HL-60 (cell line): Measurements from ENCODE around the gene HS3ST3A1.

Experiments used
- DNase-seq, 2 experiments: peaks; one replicate each; pipeline ENCODE4 v3.0.0-alpha.2; 2010 to 2020; ENCODE audit warnings: low read depth in 1 of 2, low spot score in 1 of 2
- H3K27ac ChIP-seq: fragments of 250-450 bp; sonication (Bioruptor Pico); replicated peaks from 2 replicates; pipeline ENCODE4 v1.5.1; 2020; ENCODE audit warnings: mild to moderate bottlenecking, moderate library complexity
- H3K27me3 ChIP-seq: fragments of 250-450 bp; sonication (Bioruptor Pico); 2 replicates; pipeline ENCODE4 v1.5.1; 2021; ENCODE audit warnings: mild to moderate bottlenecking, moderate library complexity; ENCODE audit not compliant: insufficient read depth, poor library complexity, severe bottlenecking
- H3K4me3 ChIP-seq: replicated peaks from 2 replicates; pipeline ENCODE4 v1.5.1; 2011; ENCODE audit warnings: mild to moderate bottlenecking, control low read depth, low read length; ENCODE audit not compliant: insufficient read depth
- GABPA ChIP-seq: IDR thresholded peaks from 2 replicates; pipeline ENCODE4 v1.6.1; 2012; ENCODE audit warnings: low read depth
- POLR2AphosphoS5 ChIP-seq: IDR thresholded peaks from 2 replicates; pipeline ENCODE4 v1.6.1; 2012; ENCODE audit warnings: low read depth
- SPI1 ChIP-seq: IDR thresholded peaks from 2 replicates; pipeline ENCODE4 v1.6.1; 2012; ENCODE audit warnings: low read depth, mild to moderate bottlenecking, borderline replicate concordance
- TF ChIP-seq, protein P1 (sequence below): IDR thresholded peaks from 2 replicates; pipeline ENCODE4 v1.6.1; 2012; ENCODE audit warnings: low read depth; ENCODE audit not compliant: insufficient replicate concordance
- TF ChIP-seq, protein P2 (sequence below): IDR thresholded peaks from one replicate; pipeline ENCODE4 v1.5.1; 2011; ENCODE audit warnings: low read length, control low read depth, inconsistent platforms; ENCODE audit not compliant: insufficient read depth

Gene HS3ST3A1

DNA sequence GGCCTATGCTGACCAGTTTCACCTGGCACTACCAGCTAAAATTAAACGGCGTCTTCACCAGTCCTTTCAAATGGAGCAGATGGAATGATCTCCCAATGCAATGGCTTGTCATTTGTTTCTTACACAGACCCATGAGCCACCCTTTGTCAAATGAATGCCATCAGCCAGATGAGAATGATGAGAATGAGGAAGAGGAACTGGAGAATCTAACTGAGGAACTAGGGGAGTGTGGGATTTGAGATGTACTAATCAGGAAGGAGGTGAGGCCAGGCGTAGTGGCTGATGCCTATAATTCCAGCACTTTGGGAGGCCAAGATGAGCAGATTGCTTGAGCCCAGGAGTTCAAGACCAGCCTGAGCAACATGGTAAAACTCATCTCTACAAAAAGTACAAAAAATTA, 116.4 kb downstream of the HS3ST3A1 start:
- H3K4me3 ChIP-seq = no peak overlapping the region
- DNase-seq = no peak
- TF ChIP-seq SPI1 (peak; percentile 63; the same call in 1 of the 2 replicates), POLR2AphosphoS5 (no peak)
- no peaks in the 10 kb centered on the region for H3K27me3 ChIP-seq
- no peak overlapping the region for H3K27ac ChIP-seq

DNA sequence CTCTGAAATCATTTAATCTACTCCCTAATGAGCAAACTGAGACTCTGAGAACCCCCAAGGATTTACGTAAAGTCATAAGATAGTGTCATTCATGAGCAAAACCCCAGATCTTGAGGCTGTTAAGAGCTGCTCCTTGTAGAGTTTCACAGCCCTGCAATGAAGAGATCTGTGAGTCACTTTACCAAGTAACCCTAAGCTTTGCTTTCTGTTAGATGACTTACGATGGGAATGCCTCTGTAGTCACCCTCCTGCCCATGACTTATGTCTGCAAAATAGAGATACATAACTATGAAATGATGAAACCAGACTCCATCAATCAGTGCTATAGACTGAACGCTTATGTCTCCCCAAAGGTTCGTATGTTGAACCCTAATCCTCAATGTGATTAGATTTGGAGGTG, 117.7 kb downstream of the HS3ST3A1 start:
- no peak overlapping the region for H3K4me3 ChIP-seq
- H3K27me3 ChIP-seq = no peaks in the 10 kb centered on the region
- no peak for DNase-seq
- H3K27ac ChIP-seq = no peak overlapping the region
- TF ChIP-seq POLR2AphosphoS5 = no peak
- TF ChIP-seq, protein P1, sequence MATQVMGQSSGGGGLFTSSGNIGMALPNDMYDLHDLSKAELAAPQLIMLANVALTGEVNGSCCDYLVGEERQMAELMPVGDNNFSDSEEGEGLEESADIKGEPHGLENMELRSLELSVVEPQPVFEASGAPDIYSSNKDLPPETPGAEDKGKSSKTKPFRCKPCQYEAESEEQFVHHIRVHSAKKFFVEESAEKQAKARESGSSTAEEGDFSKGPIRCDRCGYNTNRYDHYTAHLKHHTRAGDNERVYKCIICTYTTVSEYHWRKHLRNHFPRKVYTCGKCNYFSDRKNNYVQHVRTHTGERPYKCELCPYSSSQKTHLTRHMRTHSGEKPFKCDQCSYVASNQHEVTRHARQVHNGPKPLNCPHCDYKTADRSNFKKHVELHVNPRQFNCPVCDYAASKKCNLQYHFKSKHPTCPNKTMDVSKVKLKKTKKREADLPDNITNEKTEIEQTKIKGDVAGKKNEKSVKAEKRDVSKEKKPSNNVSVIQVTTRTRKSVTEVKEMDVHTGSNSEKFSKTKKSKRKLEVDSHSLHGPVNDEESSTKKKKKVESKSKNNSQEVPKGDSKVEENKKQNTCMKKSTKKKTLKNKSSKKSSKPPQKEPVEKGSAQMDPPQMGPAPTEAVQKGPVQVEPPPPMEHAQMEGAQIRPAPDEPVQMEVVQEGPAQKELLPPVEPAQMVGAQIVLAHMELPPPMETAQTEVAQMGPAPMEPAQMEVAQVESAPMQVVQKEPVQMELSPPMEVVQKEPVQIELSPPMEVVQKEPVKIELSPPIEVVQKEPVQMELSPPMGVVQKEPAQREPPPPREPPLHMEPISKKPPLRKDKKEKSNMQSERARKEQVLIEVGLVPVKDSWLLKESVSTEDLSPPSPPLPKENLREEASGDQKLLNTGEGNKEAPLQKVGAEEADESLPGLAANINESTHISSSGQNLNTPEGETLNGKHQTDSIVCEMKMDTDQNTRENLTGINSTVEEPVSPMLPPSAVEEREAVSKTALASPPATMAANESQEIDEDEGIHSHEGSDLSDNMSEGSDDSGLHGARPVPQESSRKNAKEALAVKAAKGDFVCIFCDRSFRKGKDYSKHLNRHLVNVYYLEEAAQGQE = no peak

DNA sequence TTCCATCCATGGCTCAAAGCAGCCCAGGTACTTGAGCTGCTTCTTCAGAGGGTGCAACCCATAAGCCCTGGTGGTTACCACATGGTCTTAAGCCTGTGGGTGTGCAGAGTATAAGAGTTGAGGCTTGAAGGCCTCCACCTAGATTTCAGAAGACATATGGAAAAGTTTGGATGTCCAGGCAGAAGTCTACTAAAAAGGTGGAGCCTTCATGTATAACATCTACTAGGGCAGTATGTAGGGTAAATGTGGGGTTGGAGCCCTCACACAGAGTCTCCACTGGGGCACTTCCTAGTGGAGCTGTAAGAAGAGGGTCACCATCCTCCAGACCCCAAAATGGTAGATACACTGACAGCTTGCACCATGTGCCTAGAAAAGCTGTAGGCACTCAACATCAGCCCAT, 120.9 kb downstream of the HS3ST3A1 start:
- no peak for DNase-seq
- H3K27me3 ChIP-seq = no peaks in the 10 kb centered on the region
- no peak overlapping the region for H3K4me3 ChIP-seq
- TF ChIP-seq, protein P2, sequence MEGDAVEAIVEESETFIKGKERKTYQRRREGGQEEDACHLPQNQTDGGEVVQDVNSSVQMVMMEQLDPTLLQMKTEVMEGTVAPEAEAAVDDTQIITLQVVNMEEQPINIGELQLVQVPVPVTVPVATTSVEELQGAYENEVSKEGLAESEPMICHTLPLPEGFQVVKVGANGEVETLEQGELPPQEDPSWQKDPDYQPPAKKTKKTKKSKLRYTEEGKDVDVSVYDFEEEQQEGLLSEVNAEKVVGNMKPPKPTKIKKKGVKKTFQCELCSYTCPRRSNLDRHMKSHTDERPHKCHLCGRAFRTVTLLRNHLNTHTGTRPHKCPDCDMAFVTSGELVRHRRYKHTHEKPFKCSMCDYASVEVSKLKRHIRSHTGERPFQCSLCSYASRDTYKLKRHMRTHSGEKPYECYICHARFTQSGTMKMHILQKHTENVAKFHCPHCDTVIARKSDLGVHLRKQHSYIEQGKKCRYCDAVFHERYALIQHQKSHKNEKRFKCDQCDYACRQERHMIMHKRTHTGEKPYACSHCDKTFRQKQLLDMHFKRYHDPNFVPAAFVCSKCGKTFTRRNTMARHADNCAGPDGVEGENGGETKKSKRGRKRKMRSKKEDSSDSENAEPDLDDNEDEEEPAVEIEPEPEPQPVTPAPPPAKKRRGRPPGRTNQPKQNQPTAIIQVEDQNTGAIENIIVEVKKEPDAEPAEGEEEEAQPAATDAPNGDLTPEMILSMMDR = no peak
- TF ChIP-seq POLR2AphosphoS5 (no peak), SPI1 (no peak), GABPA (no peak)
- TF ChIP-seq, protein P1 = no peak
- H3K27ac ChIP-seq = no peak overlapping the region

DNA sequence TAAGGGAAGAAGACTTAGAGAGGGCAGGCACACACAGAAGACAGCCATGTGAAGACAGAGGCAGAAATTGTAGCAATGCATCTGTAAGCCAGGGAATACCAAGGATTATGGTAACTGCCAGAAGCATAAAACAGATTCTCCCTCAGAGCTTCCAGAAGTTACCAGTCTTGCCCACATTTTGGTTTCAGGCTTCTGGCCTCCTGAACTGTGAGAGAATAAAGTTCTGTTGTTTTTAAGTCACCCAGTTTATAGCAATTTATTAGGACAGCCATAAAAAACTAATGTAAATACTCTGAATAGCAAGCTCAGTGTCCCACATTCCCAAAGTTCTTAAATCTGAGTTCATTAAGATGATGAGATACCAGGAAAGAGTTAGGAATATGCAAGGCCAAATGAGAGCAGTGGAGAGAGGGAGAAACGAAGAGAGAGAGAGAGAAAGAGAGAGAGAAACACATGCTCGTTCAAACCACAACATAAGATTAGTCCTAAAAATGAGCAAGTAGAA, 123.4 kb downstream of the HS3ST3A1 start:
- Histone ChIP-seq H3K4me3 (no peak overlapping the region), H3K27me3 (no peaks in the 10 kb centered on the region), H3K27ac (no peak overlapping the region)
- DNase-seq = no peak
- TF ChIP-seq SPI1 (no peak), POLR2AphosphoS5 (no peak), GABPA (no peak)
- TF ChIP-seq, protein P2 = no peak
- TF ChIP-seq, protein P1 = no peak
